Gastrocnemius medialis (tissue), 4 donors: ENCODE measurements around the gene SLX9.

ENCODE experiments used
- CTCF ChIP-seq, 5 experiments: fragments of 450-650 bp in 3 of 5; fragments of 200-600 bp in 2 of 5; sonication (generic) in 2 of 5; IDR thresholded peaks in 4 of 5; conservative IDR thresholded peaks in 1 of 5; 1 replicate in 4 of 5; 2 replicates in 1 of 5; pipeline ENCODE4 v1.5.1; 2016 to 2019; ENCODE audit warnings: antibody characterized with exemption in 5 of 5, mild to moderate bottlenecking in 3 of 5, moderate library complexity in 3 of 5
- POLR2A ChIP-seq, 2 donors: fragments of 450-650 bp; IDR thresholded peaks; one replicate each; pipeline ENCODE4 v1.6.1; 2017; ENCODE audit warnings: antibody characterized with exemption in 2 of 2, mild to moderate bottlenecking in 2 of 2, moderate library complexity in 2 of 2

- TF ChIP-seq CTCF (IDR thresholded peaks at IDR 0.05 in 4 of 5, conservative IDR thresholded peaks at IDR 0.05 in 1 of 5) (no peak), POLR2A (IDR thresholded peaks at IDR 0.05) (no peak)
These were observed 33.0 kb downstream of the SLX9 start for GRCh38 chr21:44972821-44973220.
